DND-41 (cell line): ENCODE results near the gene HDAC7.
"Not testable (repeated sequence)": the region's sequence is repeated elsewhere in the genome, so short reads cannot be mapped to it uniquely, and the experiment has no call there.

ENCODE experiments used
- ATAC-seq: fragments of 200-7000 bp; cut with Tn5 transposase; 3 replicates; pipeline ENCODE4 v1.9.1; 2021; ENCODE audit warnings: low read depth; ENCODE audit not compliant: insufficient read depth
- DNase-seq: peaks from one replicate; pipeline ENCODE4 v3.0.0-alpha.2; 2020
- H2AFZ ChIP-seq: 2 replicates; pipeline ENCODE4 v1.6.0; 2012; ENCODE audit warnings: low read depth, low read length
- H3K27ac ChIP-seq: 2 replicates; pipeline ENCODE4 v1.5.1; 2012; ENCODE audit warnings: low read length, inconsistent platforms
- H3K27me3 ChIP-seq: fragments of 200-600 bp; sonication (generic); 2 replicates; pipeline ENCODE4 v1.6.0; 2012; ENCODE audit warnings: low read length, mild to moderate bottlenecking, inconsistent platforms; ENCODE audit not compliant: insufficient read depth, poor library complexity
- H3K36me3 ChIP-seq: 2 replicates; pipeline ENCODE4 v1.5.1; 2012; ENCODE audit warnings: low read length, inconsistent platforms; ENCODE audit not compliant: insufficient read depth
- H3K4me1 ChIP-seq: 2 replicates; pipeline ENCODE4 v1.5.1; 2012; ENCODE audit warnings: mild to moderate bottlenecking, low read length; ENCODE audit not compliant: insufficient read depth
- H3K4me2 ChIP-seq: 2 replicates; pipeline ENCODE4 v1.6.0; 2012; ENCODE audit warnings: mild to moderate bottlenecking, moderate library complexity, low read length, inconsistent platforms; ENCODE audit not compliant: insufficient read depth
- H3K4me3 ChIP-seq, 2 experiments: fragments of 200-600 bp in 1 of 2; shearing (Covaris generic) in 1 of 2; 2 replicates each; pipeline ENCODE4 v1.5.1; 2012 to 2016; ENCODE audit warnings: inconsistent platforms in 2 of 2, low read length in 2 of 2, mild to moderate bottlenecking in 2 of 2, low read depth in 1 of 2, moderate library complexity in 1 of 2
- H3K79me2 ChIP-seq: 2 replicates; pipeline ENCODE4 v1.6.0; 2012; ENCODE audit warnings: low read length, inconsistent platforms; ENCODE audit not compliant: insufficient read depth
- H3K9ac ChIP-seq: 2 replicates; pipeline ENCODE4 v1.6.0; 2012; ENCODE audit warnings: low read depth, mild to moderate bottlenecking, inconsistent platforms, low read length, moderate library complexity
- H3K9me3 ChIP-seq: 2 replicates; pipeline ENCODE4 v1.5.1; 2012; ENCODE audit warnings: low read length, moderate library complexity, mild to moderate bottlenecking, inconsistent platforms; ENCODE audit not compliant: insufficient read depth, severe bottlenecking
- H4K20me1 ChIP-seq: 2 replicates; pipeline ENCODE4 v1.6.0; 2012; ENCODE audit warnings: low read length; ENCODE audit not compliant: insufficient read depth
- EZH2 ChIP-seq: IDR thresholded peaks from 3 replicates; pipeline ENCODE4 v1.6.1; 2012; ENCODE audit warnings: borderline replicate concordance, low read depth, mild to moderate bottlenecking, moderate library complexity, low read length, inconsistent platforms; ENCODE audit not compliant: severe bottlenecking
- TF ChIP-seq, protein P1 (sequence below): IDR thresholded peaks from 2 replicates; pipeline ENCODE4 v1.5.1; 2012; ENCODE audit warnings: borderline replicate concordance, low read length, moderate library complexity, mild to moderate bottlenecking; ENCODE audit not compliant: poor library complexity, severe bottlenecking; ENCODE audit errors: extremely low read depth

HDAC7 gene

DNA sequence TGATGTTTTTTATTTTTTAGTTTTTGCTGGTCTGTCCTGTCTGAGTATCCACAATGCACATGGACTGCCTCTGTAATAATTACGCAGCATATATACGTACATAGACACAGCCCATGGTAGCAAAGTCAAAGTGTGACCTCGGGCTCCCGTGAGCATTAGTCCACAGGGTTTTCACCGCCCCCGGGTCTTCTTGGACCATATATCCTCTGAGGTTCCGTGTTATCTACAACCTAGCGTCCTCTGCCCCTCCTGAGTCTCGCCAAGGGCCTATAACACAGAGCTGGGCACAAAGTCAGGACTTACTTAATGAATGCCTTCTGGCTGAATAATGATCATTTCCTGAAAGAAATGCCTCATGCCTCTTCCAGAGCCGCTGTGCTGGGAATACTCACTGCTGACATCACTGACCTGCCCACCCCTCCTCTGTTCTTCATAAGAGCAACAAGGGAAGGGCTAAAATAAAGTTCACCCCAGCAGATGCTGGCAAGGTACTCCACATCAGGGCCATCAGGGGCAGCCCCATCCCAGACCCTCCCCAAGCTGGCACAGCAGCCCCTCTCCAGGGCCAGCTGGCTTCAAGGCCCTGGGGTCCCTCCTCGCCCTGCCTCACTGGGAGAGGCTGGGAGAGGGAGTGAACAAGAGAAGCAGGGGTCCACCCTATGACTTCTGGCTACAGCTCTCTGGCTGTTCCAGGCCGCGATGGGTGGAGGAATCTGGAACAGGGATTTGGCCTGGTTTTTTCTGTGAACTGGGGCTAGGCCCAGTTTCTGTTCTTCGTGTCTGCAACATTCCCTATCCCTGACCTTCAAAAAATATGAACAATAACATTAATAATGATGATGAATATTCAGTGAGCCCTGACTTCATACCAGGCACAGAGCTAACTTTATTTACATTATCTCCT lies 7.9 kb downstream of the HDAC7 start:
- Histone ChIP-seq H3K4me1 (peaks cover 72% of the 10 kb centered on the region), H3K4me3 (no peak overlapping the region), H3K9me3 (no peaks in the 10 kb centered on the region), H3K27ac (no peak overlapping the region), H3K9ac (peak overlapping the region; percentile 34; the same call in 1 of the 2 replicates), H3K4me2 (peak overlapping the region; percentile 64), H2AFZ (no peak overlapping the region), H4K20me1 (peaks cover 71% of the 10 kb centered on the region), H3K27me3 (no peaks in the 10 kb centered on the region), H3K79me2 (peaks cover 3% of the 10 kb centered on the region; the same call in 1 of the 2 replicates), H3K36me3 (no peaks in the 10 kb centered on the region)
- TF ChIP-seq EZH2 = no peak
- TF ChIP-seq, protein P1, sequence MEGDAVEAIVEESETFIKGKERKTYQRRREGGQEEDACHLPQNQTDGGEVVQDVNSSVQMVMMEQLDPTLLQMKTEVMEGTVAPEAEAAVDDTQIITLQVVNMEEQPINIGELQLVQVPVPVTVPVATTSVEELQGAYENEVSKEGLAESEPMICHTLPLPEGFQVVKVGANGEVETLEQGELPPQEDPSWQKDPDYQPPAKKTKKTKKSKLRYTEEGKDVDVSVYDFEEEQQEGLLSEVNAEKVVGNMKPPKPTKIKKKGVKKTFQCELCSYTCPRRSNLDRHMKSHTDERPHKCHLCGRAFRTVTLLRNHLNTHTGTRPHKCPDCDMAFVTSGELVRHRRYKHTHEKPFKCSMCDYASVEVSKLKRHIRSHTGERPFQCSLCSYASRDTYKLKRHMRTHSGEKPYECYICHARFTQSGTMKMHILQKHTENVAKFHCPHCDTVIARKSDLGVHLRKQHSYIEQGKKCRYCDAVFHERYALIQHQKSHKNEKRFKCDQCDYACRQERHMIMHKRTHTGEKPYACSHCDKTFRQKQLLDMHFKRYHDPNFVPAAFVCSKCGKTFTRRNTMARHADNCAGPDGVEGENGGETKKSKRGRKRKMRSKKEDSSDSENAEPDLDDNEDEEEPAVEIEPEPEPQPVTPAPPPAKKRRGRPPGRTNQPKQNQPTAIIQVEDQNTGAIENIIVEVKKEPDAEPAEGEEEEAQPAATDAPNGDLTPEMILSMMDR = no peak
- ATAC-seq (no peak), DNase-seq (no peak)

DNA sequence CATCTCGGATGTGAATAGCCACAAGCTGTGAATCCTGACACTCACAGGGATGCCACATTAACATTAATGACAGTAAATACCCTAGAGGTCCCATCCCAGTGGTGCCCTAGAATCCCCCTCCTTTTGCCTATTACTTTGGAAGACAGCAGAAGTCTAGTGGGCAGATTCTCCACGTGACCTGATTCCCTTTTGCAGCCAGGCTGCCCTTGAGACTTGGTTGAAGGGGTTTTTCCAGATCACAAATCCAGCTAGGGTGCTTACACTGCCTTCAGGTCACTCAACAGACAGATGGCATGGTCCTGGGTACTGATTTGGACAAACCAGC lies 8.7 kb downstream of the HDAC7 start:
- H3K9ac ChIP-seq = no peak overlapping the region
- no peak overlapping the region; the same call in 1 of the 2 replicates for H3K27ac ChIP-seq

DNA sequence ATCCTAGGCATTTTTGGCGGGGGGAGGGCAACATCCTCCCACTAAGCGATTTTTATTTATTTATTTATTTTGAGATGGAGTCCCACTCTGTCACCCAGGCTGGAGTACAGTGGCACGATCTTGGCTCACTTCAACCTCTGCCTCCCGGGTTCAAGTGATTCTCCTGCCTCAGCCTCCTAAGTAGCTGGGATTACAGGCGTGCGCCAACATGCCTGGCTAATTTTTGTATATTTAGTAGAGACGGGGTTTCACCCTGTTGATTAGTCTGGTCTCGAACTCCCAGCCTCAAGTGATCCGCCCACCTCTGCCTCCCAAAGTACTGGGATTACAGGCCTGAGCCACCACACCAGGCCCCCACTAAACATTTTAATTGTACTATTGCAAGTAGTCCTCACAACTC lies 10.2 kb downstream of the HDAC7 start:
- not testable (repeated sequence) for H3K36me3 ChIP-seq, H2AFZ ChIP-seq, ATAC-seq, H3K27ac ChIP-seq, DNase-seq, H3K79me2 ChIP-seq, H3K9ac ChIP-seq, H3K4me2 ChIP-seq, H3K4me3 ChIP-seq, H3K9me3 ChIP-seq, H3K27me3 ChIP-seq
- Histone ChIP-seq H4K20me1 (peaks cover 64% of the 10 kb centered on the region), H3K4me1 (peaks cover 70% of the 10 kb centered on the region)

More for the DNA sequence above, 8.7 kb downstream of the HDAC7 start:
- ATAC-seq (no peak), DNase-seq (no peak)
- Histone ChIP-seq H2AFZ (no peak overlapping the region), H3K27me3 (no peaks in the 10 kb centered on the region), H3K9me3 (no peaks in the 10 kb centered on the region), H3K4me2 (no peak overlapping the region), H3K79me2 (peaks cover 3% of the 10 kb centered on the region; the same call in 1 of the 2 replicates), H3K4me1 (peaks cover 70% of the 10 kb centered on the region), H4K20me1 (peaks cover 69% of the 10 kb centered on the region), H3K36me3 (no peaks in the 10 kb centered on the region), H3K4me3 (no peak overlapping the region)
- TF ChIP-seq, protein P1 = no peak
- no peak for TF ChIP-seq EZH2

DNA sequence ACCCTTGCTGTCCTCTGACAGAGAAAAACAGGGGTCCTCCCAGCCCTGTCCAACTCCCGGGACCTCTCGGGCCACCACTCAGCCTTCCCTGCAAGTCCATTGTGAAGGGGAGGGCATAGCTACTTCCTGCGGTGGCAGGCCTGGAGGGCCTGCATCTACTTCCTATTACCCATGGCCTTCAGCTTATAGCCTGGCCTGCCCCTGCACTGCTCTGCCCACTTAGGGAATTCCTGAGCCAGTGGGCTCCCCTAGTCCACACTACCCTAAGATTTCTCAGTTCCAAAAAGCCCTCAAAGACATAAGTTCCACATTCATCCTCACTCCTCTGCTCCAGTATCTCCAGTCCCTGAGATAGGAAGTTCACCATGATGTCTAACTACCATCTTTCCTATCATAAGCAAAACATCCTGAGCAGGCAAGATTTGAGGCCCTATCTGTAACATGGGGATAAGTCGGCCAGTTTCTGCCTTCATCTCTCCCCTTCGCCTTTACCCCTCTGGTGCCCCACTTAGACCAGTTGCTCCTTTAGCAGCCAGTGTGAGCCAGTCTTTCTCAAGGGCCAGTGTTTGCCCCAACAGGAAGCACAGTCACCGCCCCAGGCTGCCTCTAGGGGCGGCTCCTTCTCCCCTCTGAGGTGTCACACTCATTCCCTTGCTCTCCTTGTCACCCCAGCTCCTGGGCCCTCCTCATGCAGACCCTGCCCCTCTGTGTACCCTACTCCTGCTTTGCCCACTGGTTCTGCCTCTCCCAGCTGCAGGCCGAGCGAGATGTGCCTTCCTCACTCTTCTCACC lies 10.9 kb downstream of the HDAC7 start:
- H3K27me3 ChIP-seq = no peaks in the 10 kb centered on the region
- peak; percentile 32 for DNase-seq
- no peak overlapping the region for H3K4me3 ChIP-seq
- H3K4me2 ChIP-seq = peak overlapping the region; percentile 36
- H2AFZ ChIP-seq = no peak overlapping the region
- peaks cover 63% of the 10 kb centered on the region for H3K4me1 ChIP-seq
- no peak for ATAC-seq
- no peak overlapping the region for H3K9ac ChIP-seq
- no peaks in the 10 kb centered on the region for H3K9me3 ChIP-seq
- H4K20me1 ChIP-seq = peaks cover 63% of the 10 kb centered on the region
- H3K79me2 ChIP-seq = peaks cover 3% of the 10 kb centered on the region; the same call in 1 of the 2 replicates
- TF ChIP-seq EZH2 = no peak
- TF ChIP-seq, protein P1 = no peak
- no peaks in the 10 kb centered on the region for H3K36me3 ChIP-seq
- H3K27ac ChIP-seq = peak overlapping the region; percentile 33
